Cerebellar cortex (tissue), 1 donor: ENCODE data around the gene TRIM44.
A peak's percentile ranks its signal among the peaks of the same experiment; 100 is the strongest.

Experiments used
- DNase-seq: peaks from one replicate; pipeline ENCODE4 v3.0.0-alpha.2; 2015; ENCODE audit warnings: low spot score

The TRIM44 gene

DNA sequence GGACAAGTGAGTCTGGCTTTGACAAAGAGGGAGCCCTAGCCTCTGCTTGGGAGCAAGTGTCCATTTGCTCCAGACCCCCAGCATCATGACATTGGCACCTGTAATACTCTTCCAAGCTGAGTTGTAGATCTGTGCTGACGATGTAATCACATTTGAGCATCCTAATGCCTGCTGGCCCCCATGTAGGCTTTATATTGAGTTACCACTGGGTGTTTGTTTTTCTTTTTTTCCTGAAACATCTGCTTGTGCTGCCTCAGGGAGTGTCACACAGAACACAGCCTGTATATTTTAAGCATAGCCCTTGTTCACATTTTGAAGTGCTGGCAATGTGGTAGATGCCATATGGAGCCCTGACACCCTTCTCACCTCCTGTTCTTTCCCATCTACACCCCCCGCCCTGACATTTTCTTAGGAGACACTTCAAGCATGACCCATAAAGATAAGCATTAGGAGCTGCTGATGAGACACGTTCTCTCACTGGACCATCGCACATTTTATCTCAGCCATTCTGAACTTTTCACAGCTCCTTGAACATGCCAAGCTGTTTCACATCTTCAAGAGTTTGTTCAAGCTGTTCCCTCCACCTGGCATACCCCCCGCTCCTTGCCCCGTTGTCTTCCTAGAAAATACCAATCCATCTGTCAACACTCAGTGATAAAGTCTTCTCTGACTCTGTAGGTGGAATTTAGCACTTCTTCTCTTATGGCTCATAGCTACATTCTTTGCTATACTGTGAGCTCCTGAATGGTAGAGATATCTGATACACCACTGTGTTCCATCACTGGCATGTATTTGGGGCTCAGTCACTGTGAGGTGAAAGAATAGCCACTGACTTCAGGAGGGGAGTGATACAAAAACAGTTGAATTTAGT lies 128.7 kb downstream of the TRIM44 start:
- DNase-seq: peak; percentile 58

- DNase-seq: peak; percentile 87
These were observed 129.7 kb downstream of the TRIM44 start for GRCh38 chr11:35792148-35792845.

- no peak for DNase-seq
These were observed 130.2 kb downstream of the TRIM44 start for GRCh38 chr11:35792846-35793192.

- DNase-seq: no peak
These were observed 131.8 kb downstream of the TRIM44 start for GRCh38 chr11:35794333-35794732.

DNA sequence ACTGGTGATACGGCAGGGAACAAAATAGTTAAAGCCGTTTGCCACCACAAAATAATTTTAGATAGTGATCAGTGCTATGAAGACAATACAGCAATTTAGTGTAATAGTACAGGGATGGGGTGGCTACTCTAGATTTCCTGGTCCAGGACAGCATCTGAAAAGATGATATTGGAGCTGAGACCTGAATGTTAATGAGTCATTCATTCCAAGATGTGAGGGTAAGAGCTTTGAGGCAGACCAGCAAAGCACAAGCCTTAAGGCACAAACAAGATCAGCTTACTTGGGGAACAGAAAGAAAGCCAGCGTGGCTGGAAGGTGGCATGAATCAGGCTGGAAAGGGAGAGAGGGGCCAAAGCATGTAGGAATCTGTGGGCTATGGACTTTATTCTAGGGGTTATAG lies 132.3 kb downstream of the TRIM44 start:
- DNase-seq: no peak

DNA sequence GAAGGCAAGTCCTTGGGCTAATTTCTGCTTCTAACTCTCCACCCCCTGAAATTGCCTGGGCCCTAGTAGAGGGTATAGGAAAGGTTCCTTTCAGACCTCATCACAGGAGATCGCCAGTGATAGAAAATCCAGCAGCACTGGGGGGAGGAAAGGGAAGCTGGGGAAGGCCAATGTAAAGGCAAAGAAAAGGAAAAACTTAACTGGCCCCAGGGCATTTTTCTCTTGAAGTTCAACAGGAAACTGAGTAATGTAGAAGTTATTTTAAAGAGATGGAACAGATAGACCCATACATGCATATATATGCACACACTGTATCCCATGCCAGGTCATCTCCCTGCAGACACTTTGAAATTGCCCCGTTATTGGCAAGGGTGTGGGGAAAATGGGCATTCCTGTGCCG lies 134.0 kb downstream of the TRIM44 start:
- no peak for DNase-seq

DNA sequence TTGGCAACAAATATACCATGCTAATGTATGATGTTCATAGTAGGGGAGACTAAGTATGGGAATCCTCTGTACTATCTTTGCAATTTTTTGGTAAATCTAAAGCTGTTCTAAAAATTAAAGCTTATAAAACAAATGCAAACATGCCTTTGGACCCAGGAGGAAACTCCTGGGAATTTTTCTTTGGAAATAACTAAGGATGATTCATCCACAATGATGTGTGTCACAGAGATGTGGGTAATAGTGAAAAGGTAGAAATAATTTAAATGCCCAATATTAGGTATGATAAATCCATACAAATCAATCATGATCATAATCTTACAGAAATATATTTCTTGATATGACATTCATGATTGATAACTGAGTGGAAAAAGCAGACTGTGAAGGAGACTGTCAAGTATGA lies 135.8 kb downstream of the TRIM44 start:
- no peak for DNase-seq

DNA sequence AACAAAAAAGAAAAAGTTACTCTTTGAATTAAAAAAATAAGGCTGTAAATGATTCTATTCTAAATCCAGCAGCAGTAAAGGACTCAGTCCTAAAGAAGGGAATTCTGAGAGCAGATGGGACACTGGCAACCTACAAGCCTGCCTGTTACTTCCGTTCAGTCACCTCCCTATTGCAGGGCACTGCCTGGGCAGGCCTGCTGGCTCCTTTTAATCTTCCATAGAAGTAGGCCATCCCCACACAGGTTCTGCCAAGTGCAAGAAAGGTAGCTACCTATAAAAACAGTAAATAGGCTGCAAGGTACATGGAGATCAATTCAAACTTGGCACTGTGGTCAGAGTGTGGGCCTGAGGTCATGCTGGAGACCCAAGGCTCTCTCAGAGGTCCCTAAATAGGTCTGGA lies 136.4 kb downstream of the TRIM44 start:
- peak; percentile 93 for DNase-seq

GRCh38 chr11:35799655-35800054 lies 137.1 kb downstream of the TRIM44 start:
- no peak for DNase-seq

- DNase-seq: no peak
These were observed 138.7 kb downstream of the TRIM44 start for GRCh38 chr11:35800970-35801953.

GRCh38 chr11:35802221-35802620 lies 139.6 kb downstream of the TRIM44 start:
- no peak for DNase-seq

DNA sequence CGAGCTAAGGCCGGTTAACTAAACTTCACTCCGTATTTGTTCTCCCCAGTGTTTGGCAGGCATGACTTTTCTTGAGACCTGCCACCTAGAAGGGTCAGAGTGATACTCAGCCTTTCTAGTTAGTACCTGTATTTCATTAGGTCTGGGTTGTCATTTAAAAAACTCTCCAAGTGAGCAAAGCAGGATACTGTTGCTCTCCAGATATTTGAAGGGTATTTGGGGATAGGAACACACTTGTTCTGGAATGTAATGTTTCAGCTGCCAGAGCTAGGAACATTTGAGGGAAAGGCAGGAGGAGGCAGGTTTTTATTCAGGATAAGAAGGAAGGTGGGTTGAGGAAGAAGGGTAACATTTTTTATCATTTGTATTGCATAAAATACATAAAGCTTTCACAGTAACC lies 140.1 kb downstream of the TRIM44 start:
- DNase-seq: no peak

GRCh38 chr11:35803115-35803514 lies 140.5 kb downstream of the TRIM44 start:
- no peak for DNase-seq

GRCh38 chr11:35804451-35805040 lies 142.0 kb downstream of the TRIM44 start:
- no peak for DNase-seq

DNA sequence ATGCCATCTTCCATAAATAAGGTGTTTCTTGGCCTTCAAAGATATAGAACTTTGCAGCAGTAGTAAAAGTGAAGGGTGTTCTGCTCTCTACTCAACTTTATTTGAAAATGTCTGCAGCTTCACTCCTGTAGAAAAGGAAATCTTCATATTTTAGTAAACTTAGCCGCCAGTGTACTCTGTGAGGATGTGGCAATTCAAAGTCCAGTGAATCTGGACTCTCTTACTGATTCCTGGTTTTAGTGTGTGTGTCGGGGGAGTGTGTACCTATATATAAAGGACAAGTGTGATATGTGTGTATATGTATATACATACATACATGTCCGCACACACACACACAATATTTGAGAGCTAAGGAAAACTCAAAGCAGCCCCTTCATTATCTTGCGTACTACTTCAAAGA lies 147.0 kb downstream of the TRIM44 start:
- no peak for DNase-seq

DNA sequence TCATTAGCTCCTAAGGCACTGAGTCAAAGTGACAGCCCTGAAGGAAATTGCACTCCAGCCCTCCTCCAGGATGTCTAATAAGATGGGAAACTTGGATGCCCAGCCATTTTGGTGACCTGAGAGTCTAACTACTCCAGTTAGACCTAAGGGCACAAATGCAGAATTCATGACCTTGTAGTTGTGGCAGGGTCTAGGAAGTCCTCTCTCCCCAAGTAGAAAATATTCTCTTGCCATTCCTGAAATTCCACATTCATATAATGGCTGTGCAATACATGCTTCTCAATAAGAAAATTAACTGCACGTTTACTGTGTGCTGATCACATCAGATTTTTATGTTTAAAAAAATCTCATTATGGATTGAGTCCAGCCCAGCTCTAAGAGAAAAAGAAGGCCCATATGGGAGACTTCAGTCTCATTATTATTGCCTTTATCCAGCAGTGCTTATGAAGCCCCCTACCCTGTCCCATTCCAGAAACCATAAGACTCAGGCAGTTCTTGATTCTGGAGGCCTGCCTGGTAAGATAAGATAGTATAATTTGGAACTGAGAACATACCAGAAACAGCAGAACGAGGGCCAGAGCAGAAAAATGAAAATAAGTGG lies 147.6 kb downstream of the TRIM44 start:
- DNase-seq: no peak

DNA sequence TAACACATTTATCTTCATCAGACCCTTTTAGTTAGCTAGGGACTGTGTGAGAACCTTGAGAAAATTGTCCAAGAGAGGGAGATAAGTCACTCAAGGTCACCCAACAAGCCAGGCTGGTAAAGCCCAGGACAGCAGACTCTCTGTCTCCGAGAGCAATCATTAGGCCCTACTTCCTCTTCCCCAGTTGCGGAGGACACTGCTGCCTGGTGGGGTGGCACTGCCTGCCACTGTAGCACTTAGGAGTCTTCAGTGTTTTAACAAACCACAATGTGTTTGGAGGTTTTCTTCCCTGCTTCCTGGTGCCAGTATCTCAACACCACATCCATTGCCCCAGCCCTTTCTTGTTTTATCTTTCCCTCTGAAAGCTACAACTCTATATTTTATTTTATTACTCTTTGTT lies 149.2 kb downstream of the TRIM44 start:
- DNase-seq: no peak

DNA sequence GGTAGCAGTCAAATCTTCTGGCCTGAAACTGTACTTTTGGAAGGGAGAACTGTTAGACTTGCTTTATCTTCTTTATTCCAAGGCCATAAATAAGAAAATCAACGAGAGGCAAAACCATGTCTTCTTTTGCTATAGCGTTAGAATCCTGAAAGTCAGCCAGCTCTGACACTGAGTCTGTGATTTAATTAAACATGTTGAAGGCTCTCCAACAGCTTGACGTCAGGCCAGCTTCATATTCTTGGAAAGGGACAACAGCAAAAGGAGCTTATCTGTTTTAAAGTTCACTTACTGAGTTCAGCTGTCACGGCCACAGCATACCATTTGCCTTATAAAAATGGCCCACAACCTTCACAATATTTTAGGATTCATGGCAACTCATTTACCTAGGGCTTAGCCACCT lies 150.3 kb downstream of the TRIM44 start:
- DNase-seq: peak; percentile 67

DNA sequence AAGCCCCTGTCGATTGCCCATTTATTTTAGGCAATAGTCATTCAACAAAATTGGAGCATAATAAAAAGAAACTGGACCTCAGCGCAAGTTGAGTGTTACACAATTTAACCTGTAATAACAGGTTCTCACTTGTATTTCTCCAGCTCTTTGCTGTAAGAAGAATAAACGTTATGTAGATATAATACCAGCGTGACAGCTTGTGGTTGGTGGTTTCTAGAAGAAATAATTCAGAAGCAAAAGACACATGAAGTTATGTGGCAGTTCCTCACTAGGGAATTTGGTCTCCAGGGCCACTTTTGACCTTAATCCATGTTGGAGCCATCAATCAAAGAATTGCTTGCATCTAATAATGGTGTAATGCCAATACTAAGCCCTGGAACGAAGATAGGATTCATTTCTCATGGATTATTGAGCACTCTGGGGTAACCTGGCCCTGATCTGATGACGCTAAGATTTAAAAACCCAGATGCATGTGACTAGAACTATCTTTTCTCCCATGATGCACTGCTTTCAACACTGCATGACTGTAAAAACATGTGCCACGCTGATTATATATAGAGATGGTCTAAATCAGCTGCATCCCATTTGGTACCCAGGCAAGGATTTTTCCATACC lies 151.6 kb downstream of the TRIM44 start:
- no peak for DNase-seq

GRCh38 chr11:35814720-35815305 lies 152.2 kb downstream of the TRIM44 start:
- DNase-seq: no peak
